Adrenal gland (tissue), 5 donors: Measurements from ENCODE around the gene GEMIN4.

Experiments used
- POLR2A ChIP-seq, 2 donors: fragments of 450-650 bp; IDR thresholded peaks; one replicate each; pipeline ENCODE4 v1.6.1; 2017; ENCODE audit warnings: antibody characterized with exemption in 2 of 2, mild to moderate bottlenecking in 2 of 2, moderate library complexity in 1 of 2
- TF ChIP-seq, protein P1 (sequence below), 6 experiments: fragments of 450-650 bp in 4 of 6; fragments of 200-600 bp in 2 of 6; sonication (generic) in 1 of 6; IDR thresholded peaks; 1 replicate in 5 of 6; 2 replicates in 1 of 6; pipeline versions ENCODE4 v1.5.1 to v1.8.0; 2016 to 2021; ENCODE audit warnings: antibody characterized with exemption in 6 of 6, mild to moderate bottlenecking in 2 of 6, moderate library complexity in 1 of 6
- donor health status: DM: no; HTN: no; CAD: no.

GRCh38 chr17:759964-760363 is 7.9 kb upstream of the GEMIN4 start:
- no peak for TF ChIP-seq POLR2A (IDR thresholded peaks at IDR 0.05)
- TF ChIP-seq, protein P1, sequence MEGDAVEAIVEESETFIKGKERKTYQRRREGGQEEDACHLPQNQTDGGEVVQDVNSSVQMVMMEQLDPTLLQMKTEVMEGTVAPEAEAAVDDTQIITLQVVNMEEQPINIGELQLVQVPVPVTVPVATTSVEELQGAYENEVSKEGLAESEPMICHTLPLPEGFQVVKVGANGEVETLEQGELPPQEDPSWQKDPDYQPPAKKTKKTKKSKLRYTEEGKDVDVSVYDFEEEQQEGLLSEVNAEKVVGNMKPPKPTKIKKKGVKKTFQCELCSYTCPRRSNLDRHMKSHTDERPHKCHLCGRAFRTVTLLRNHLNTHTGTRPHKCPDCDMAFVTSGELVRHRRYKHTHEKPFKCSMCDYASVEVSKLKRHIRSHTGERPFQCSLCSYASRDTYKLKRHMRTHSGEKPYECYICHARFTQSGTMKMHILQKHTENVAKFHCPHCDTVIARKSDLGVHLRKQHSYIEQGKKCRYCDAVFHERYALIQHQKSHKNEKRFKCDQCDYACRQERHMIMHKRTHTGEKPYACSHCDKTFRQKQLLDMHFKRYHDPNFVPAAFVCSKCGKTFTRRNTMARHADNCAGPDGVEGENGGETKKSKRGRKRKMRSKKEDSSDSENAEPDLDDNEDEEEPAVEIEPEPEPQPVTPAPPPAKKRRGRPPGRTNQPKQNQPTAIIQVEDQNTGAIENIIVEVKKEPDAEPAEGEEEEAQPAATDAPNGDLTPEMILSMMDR (IDR thresholded peaks at IDR 0.05) = no peak
